Kidney (tissue), 14 donors: ENCODE results near the gene TMEM273. TPM values are rescaled to one million over a fixed set of nuclear protein-coding genes. Genes with fewer than 3 reads are reported as not detected.

ENCODE experiments used
- DNase-seq, 5 donors: peaks; one replicate each; pipeline ENCODE4 v3.0.0-alpha.2; 2013 to 2020
- FAIRE-seq: peaks from 2 replicates; lab custom pipeline; 2012; peaks lifted over from hg19 to GRCh38; lab: Jason Lieb, UNC
- H3K27ac ChIP-seq, 2 donors: one replicate each; pipeline ENCODE4 v1.7.0; 2013; ENCODE audit warnings: low read depth in 2 of 2, low read length in 2 of 2, inconsistent platforms in 1 of 2
- H3K27me3 ChIP-seq: one replicate; pipeline ENCODE4 v1.7.1; 2013; ENCODE audit warnings: low read length, inconsistent platforms; ENCODE audit not compliant: control insufficient read depth, insufficient read depth
- H3K36me3 ChIP-seq, 3 donors: one replicate each; pipeline versions ENCODE4 v1.7.0 to v1.7.1; 2013; ENCODE audit warnings: low read length in 3 of 3, control low read depth in 1 of 3, inconsistent platforms in 1 of 3; ENCODE audit not compliant: insufficient read depth in 3 of 3, control insufficient read depth in 2 of 3
- H3K4me1 ChIP-seq, 3 donors: one replicate each; pipeline versions ENCODE4 v1.7.0 to v1.7.1; 2013; ENCODE audit warnings: low read length in 3 of 3, inconsistent platforms in 1 of 3, low read depth in 1 of 3; ENCODE audit not compliant: control insufficient read depth in 2 of 3, insufficient read depth in 2 of 3
- H3K4me3 ChIP-seq, 3 donors: one replicate each; pipeline versions ENCODE4 v1.7.0 to v1.8.1; 2013; ENCODE audit warnings: low read length in 3 of 3, control low read depth in 1 of 3, inconsistent platforms in 1 of 3
- H3K9ac ChIP-seq, 3 donors: one replicate each; pipeline versions ENCODE4 v1.7.0 to v1.7.1; 2013; ENCODE audit warnings: low read length in 3 of 3, control low read depth in 1 of 3, inconsistent platforms in 1 of 3
- H3K9me3 ChIP-seq, 3 donors: one replicate each; pipeline versions ENCODE4 v1.7.0 to v1.7.1; 2013; ENCODE audit warnings: low read length in 3 of 3, control low read depth in 1 of 3, inconsistent platforms in 1 of 3; ENCODE audit not compliant: control insufficient read depth in 2 of 3, insufficient read depth in 1 of 3
- intact Hi-C: fragments of 100-400 bp; cut with DNase I; formaldehyde crosslinking; loops from one replicate; pipeline ENCODE4 v1.11.1; 2022
- polyA plus RNA-seq: library from polyadenylated mRNA; stranded (reverse); fragments of 350-450 nt; fragmentation: Illumina TruSeq; extraction: RNeasy Lipid Tissue Mini Kit (QIAGEN cat#74804); gene quantifications from one replicate; pipeline ENCODE4 v1.2.3, GENCODE V29; 2014; ENCODE audit warnings: low read depth, low replicate concordance; ENCODE audit not compliant: insufficient read depth
- total RNA-seq: library from RNA; stranded (reverse); fragmentation: NEBNext Ultra II Directional; extraction: Animal tissue kit (Norgen Biotek cat#: 25700); gene quantifications from one replicate; pipeline ENCODE4 v1.2.1, GENCODE V29; 2021
- TF ChIP-seq, protein P1 (sequence below): IDR thresholded peaks from 3 replicates; pipeline ENCODE4 v1.5.1; 2012; ENCODE audit warnings: mild to moderate bottlenecking, moderate library complexity, borderline replicate concordance; ENCODE audit not compliant: insufficient read depth; ENCODE audit errors: extremely low read depth
- donor health status: control.
- donor health status: control.
- donor health status: control.
- donor health status: control.
- donor health status: control.
- donor health status: DM: yes; HTN: yes; CAD: no.
- donor health status: Normal renal cell carcinoma (clear cell type).

The TMEM273 gene
- total and polyA plus RNA-seq, 2 donors from 2014 or later, result 3.2 to 16.8 TPM

GRCh38 chr10:49222170-49222569 is 34.0 kb upstream of the TMEM273 start:
- H3K36me3 ChIP-seq, result no peaks in the 10 kb centered on the region
- no peak for FAIRE-seq
- TF ChIP-seq, protein P1, sequence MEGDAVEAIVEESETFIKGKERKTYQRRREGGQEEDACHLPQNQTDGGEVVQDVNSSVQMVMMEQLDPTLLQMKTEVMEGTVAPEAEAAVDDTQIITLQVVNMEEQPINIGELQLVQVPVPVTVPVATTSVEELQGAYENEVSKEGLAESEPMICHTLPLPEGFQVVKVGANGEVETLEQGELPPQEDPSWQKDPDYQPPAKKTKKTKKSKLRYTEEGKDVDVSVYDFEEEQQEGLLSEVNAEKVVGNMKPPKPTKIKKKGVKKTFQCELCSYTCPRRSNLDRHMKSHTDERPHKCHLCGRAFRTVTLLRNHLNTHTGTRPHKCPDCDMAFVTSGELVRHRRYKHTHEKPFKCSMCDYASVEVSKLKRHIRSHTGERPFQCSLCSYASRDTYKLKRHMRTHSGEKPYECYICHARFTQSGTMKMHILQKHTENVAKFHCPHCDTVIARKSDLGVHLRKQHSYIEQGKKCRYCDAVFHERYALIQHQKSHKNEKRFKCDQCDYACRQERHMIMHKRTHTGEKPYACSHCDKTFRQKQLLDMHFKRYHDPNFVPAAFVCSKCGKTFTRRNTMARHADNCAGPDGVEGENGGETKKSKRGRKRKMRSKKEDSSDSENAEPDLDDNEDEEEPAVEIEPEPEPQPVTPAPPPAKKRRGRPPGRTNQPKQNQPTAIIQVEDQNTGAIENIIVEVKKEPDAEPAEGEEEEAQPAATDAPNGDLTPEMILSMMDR, result no peak

DNA sequence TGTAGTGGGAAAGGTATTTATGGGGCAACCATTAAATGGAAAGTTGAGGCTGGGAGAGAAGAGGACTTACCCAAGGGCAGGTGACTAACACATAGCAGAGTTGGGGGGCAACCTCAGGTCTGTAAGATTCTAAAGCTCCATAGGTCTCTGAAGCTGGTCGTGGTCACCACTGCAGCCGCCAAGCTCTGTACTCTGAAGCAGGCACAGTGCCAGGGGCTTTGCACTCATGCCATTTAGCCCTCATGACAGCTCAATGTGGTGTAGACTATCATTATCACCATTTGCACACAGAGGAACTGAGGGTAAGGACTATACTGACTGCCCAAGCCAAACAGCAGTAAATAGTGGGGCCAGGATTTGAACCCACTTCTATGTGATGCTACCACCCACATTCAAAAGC is 32.5 kb upstream of the TMEM273 start:
- Histone ChIP-seq H3K4me3 (no peak overlapping the region), H3K27me3 (no peaks in the 10 kb centered on the region), H3K9me3 (peaks cover 0 to 3% (median 0%) of the 10 kb centered on the region in 3 donors), H3K36me3 (no peaks in the 10 kb centered on the region), H3K4me1 (no peaks in the 10 kb centered on the region), H3K9ac (no peak overlapping the region), H3K27ac (no peak overlapping the region)
- DNase-seq (no peak), FAIRE-seq (no peak)
- TF ChIP-seq, protein P1, result no peak
- intact Hi-C loops, result no loop called here

More at GRCh38 chr10:49222170-49222569, 34.0 kb upstream of the TMEM273 start:
- Histone ChIP-seq H3K27ac (no peak overlapping the region), H3K9me3 (peaks cover 0 to 3% (median 0%) of the 10 kb centered on the region in 3 donors), H3K9ac (no peak overlapping the region), H3K4me3 (no peak overlapping the region), H3K27me3 (no peaks in the 10 kb centered on the region), H3K4me1 (no peaks in the 10 kb centered on the region)
- no peak for DNase-seq
- intact Hi-C loops, result no loop called here

DNA sequence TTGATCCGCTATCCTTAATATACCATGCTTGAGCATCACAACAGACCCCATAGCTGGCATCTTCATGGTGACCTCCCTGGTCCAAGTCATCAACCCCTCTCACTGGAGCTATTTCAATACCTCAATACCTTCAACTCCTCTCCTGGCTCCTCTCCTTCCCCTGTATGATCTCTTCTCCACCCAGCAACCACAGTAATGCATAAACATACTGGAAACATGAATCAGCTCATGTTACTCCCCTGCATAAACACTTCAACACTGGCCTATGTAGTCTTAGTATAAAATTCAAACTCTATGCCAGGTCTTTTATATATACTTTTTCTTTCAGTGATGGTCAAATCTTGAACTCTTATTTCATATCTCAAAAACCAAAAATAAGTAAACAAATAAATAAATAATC is 31.8 kb upstream of the TMEM273 start:
- no peak for DNase-seq
- no peaks in the 10 kb centered on the region for H3K36me3 ChIP-seq
- H3K27me3 ChIP-seq, result no peaks in the 10 kb centered on the region
- peaks cover 0 to 3% (median 0%) of the 10 kb centered on the region in 3 donors for H3K9me3 ChIP-seq
- TF ChIP-seq, protein P1, result no peak
- no peak overlapping the region for H3K4me3 ChIP-seq
- no peaks in the 10 kb centered on the region for H3K4me1 ChIP-seq
- intact Hi-C loops, result no loop called here
- no peak for FAIRE-seq
- no peak overlapping the region for H3K27ac ChIP-seq
- H3K9ac ChIP-seq, result no peak overlapping the region

DNA sequence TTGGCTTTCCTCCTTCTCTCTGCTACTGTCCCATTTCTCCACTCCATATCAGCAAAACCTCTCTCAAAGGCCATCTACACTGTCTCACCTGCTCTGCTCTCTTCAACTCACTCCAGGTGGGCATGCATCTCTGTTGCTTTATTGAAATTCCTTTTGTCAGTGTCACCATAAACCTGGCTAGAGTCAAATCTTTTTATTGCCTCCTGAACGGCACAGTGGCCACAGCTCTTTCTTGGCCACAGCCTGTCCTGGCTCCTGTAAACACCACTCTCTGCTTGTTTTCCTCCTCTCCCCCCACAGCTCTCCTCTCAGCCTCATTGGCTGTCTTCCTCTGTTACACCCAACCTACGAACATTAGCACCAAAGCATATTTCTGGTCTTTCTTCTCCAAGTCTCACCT is 31.1 kb upstream of the TMEM273 start:
- TF ChIP-seq, protein P1, result no peak
- intact Hi-C loops, result no loop called here
- H3K27me3 ChIP-seq, result no peaks in the 10 kb centered on the region
- H3K9me3 ChIP-seq, result peaks cover 0 to 3% (median 0%) of the 10 kb centered on the region in 3 donors
- no peak overlapping the region for H3K9ac ChIP-seq
- H3K36me3 ChIP-seq, result no peaks in the 10 kb centered on the region
- H3K27ac ChIP-seq, result no peak overlapping the region
- no peak overlapping the region for H3K4me3 ChIP-seq
- DNase-seq (no peak), FAIRE-seq (no peak)
- no peaks in the 10 kb centered on the region for H3K4me1 ChIP-seq
